ENCODE data around the gene BECN2. TPM values are rescaled to one million over a fixed set of nuclear protein-coding genes. Genes with fewer than 3 reads are reported as not detected.

The BECN2 gene
- total and polyA plus RNA-seq, 2 of the 13 experiments (the other 11 are each of a cell fraction or from before 2014, with no cell fraction given): not detected

GRCh38 chr1:241976229-241976628 lies 18.7 kb downstream of the BECN2 start (continued):
- TF ChIP-seq GMEB2 (CRISPR knock-in tag; IDR thresholded peaks at IDR 0.05; ENCODE audit: low read depth) (no peak), HMGXB3 (CRISPR knock-in tag; IDR thresholded peaks at IDR 0.05; ENCODE audit: borderline replicate concordance) (no peak), ZNF607 (CRISPR knock-in tag; IDR thresholded peaks at IDR 0.05; ENCODE audit: borderline replicate concordance) (no peak), PHF21A (CRISPR knock-in tag; IDR thresholded peaks at IDR 0.05) (no peak), PTBP1 (IDR thresholded peaks at IDR 0.05; ENCODE audit: low read depth, low read length, poor library complexity, severe bottlenecking) (no peak), ZNF224 (CRISPR knock-in tag; IDR thresholded peaks at IDR 0.05) (no peak), ZNF780A (CRISPR knock-in tag; IDR thresholded peaks at IDR 0.05) (no peak), ARID5B (CRISPR knock-in tag; IDR thresholded peaks at IDR 0.05) (no peak), TAF15 (IDR thresholded peaks at IDR 0.05; ENCODE audit: low read depth, low read length, poor library complexity, severe bottlenecking) (no peak)

Data from HepG2 (cell line).